HCEC 1CT (cell line): ENCODE data around the gene PDGFC.

Experiments
- DNase-seq: peaks from one replicate; pipeline ENCODE4 v3.0.0-alpha.2; 2017

PDGFC gene

GRCh38 chr4:156778093-156778492 lies 193.5 kb downstream of the PDGFC start:
- peak; percentile 17 for DNase-seq

- DNase-seq: no peak
These were observed 195.8 kb downstream of the PDGFC start for GRCh38 chr4:156775813-156776212.

- peak; percentile 87 for DNase-seq
These were observed 197.2 kb downstream of the PDGFC start for GRCh38 chr4:156774422-156774821.

GRCh38 chr4:156773648-156774357 lies 197.8 kb downstream of the PDGFC start:
- DNase-seq: peak; percentile 64

GRCh38 chr4:156771171-156771837 lies 200.3 kb downstream of the PDGFC start:
- peak; percentile 64 for DNase-seq

GRCh38 chr4:156770140-156770539 lies 201.5 kb downstream of the PDGFC start:
- no peak for DNase-seq

- DNase-seq: no peak
These were observed 203.6 kb downstream of the PDGFC start for GRCh38 chr4:156767911-156768415.

- peak; percentile 54 for DNase-seq
These were observed 204.8 kb downstream of the PDGFC start for GRCh38 chr4:156766846-156767245.

- DNase-seq: no peak
These were observed 206.3 kb downstream of the PDGFC start for GRCh38 chr4:156765277-156765676.

- DNase-seq: no peak
These were observed 206.8 kb downstream of the PDGFC start for GRCh38 chr4:156764846-156765245.

- DNase-seq: peak; percentile 22
These were observed 207.5 kb downstream of the PDGFC start for GRCh38 chr4:156764145-156764544.

GRCh38 chr4:156763511-156763910 lies 208.1 kb downstream of the PDGFC start:
- DNase-seq: peak; percentile 46

- DNase-seq: no peak
These were observed 208.7 kb downstream of the PDGFC start for GRCh38 chr4:156762851-156763250.

- DNase-seq: no peak
These were observed 215.5 kb downstream of the PDGFC start for GRCh38 chr4:156756118-156756517.

GRCh38 chr4:156754832-156755570 lies 216.6 kb downstream of the PDGFC start:
- peak; percentile 34 for DNase-seq

- DNase-seq: peak; percentile 62
These were observed 220.1 kb downstream of the PDGFC start for GRCh38 chr4:156751486-156751885.

- DNase-seq: no peak
These were observed 221.9 kb downstream of the PDGFC start for GRCh38 chr4:156749426-156750403.

- DNase-seq: no peak
These were observed 225.5 kb downstream of the PDGFC start for GRCh38 chr4:156746111-156746510.

GRCh38 chr4:156738766-156739165 lies 232.8 kb downstream of the PDGFC start:
- no peak for DNase-seq

GRCh38 chr4:156734965-156735895 lies 236.4 kb downstream of the PDGFC start:
- peak; percentile 44 for DNase-seq

GRCh38 chr4:156733582-156733981 lies 238.0 kb downstream of the PDGFC start:
- DNase-seq: no peak
